Bronchial epithelial cell (primary cell): ENCODE results near the gene CFAP46. TPM values are rescaled to one million over a fixed set of nuclear protein-coding genes. Genes with fewer than 3 reads are reported as not detected.
"Not testable (repeated sequence)": the region's sequence is repeated elsewhere in the genome, so short reads cannot be mapped to it uniquely, and the experiment has no call there.

Experiments used
- DNase-seq: peaks from one replicate; pipeline ENCODE4 v3.0.0-alpha.2; 2010; ENCODE audit warnings: low read depth
- FAIRE-seq: peaks from 2 replicates; lab custom pipeline; 2011; peaks lifted over from hg19 to GRCh38; lab: Jason Lieb, UNC
- H3K27me3 ChIP-seq: 2 replicates; pipeline ENCODE4 v1.5.1; 2011; ENCODE audit warnings: low read length; ENCODE audit not compliant: control insufficient read depth, insufficient read depth
- H3K36me3 ChIP-seq: 2 replicates; pipeline ENCODE4 v1.5.1; 2011; ENCODE audit warnings: low read length; ENCODE audit not compliant: control insufficient read depth, insufficient read depth
- H3K4me3 ChIP-seq: 2 replicates; pipeline ENCODE4 v1.5.1; 2011; ENCODE audit warnings: mild to moderate bottlenecking, low read depth, low read length, control low read depth
- total RNA-seq: library from RNA; depleted of rRNA; stranded (reverse); fragments of >200 nt; gene quantifications from 2 replicates; pipeline ENCODE4 v1.2.1, GENCODE V29; 2014
- TF ChIP-seq, protein P1 (sequence below): IDR thresholded peaks from 2 replicates; pipeline ENCODE4 v1.5.1; 2011; ENCODE audit warnings: mild to moderate bottlenecking, moderate library complexity, low read length, control low read depth, inconsistent platforms; ENCODE audit not compliant: insufficient read depth, severe bottlenecking

The CFAP46 gene
- total RNA-seq, 1 donor from 2014 or later = 0.26 TPM

DNA sequence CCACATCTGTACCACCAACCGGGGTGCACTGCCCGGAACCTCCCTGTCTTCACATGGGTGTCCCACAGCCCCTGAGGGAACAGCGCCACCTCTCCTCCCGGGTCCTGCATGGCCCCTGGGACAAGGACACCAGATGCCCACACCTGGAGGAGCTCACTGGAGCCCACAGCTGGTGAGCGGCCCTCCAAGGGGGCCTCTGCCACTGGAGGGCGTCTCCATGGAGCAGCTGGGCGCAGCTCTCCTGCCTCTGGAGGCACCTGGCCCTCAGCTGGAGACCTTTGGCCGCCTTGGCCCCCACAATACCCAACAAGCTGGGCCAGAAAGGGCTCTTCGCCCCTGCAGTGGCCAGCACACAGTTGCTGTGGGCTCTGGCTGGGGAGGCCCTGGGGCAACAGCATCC, 149.2 kb downstream of the CFAP46 start:
- FAIRE-seq (no peak), DNase-seq (no peak)
- TF ChIP-seq, protein P1, sequence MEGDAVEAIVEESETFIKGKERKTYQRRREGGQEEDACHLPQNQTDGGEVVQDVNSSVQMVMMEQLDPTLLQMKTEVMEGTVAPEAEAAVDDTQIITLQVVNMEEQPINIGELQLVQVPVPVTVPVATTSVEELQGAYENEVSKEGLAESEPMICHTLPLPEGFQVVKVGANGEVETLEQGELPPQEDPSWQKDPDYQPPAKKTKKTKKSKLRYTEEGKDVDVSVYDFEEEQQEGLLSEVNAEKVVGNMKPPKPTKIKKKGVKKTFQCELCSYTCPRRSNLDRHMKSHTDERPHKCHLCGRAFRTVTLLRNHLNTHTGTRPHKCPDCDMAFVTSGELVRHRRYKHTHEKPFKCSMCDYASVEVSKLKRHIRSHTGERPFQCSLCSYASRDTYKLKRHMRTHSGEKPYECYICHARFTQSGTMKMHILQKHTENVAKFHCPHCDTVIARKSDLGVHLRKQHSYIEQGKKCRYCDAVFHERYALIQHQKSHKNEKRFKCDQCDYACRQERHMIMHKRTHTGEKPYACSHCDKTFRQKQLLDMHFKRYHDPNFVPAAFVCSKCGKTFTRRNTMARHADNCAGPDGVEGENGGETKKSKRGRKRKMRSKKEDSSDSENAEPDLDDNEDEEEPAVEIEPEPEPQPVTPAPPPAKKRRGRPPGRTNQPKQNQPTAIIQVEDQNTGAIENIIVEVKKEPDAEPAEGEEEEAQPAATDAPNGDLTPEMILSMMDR = no peak
- no peak overlapping the region for H3K4me3 ChIP-seq
- H3K27me3 ChIP-seq = peaks cover 4% of the 10 kb centered on the region
- H3K36me3 ChIP-seq = no peaks in the 10 kb centered on the region

DNA sequence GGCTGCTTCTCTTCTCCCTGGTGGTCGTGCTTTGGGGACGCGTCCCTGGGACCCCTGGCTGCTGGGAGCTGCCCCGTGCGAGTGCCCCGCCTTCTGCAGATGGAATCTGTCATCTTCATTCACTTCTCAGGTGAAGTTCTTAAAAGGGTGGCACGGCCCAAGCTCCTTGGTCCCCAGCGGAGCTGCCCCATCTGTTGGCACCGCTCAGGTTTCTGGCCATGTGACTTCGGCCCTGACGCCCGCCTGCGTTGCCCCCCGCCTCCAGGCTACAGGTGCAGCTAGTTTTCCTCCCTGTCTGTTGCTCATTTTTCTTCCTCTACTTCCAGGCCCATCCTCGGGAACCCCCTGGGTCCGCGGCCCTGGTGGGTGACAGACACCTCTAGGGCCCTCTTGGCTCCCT, 149.6 kb downstream of the CFAP46 start:
- no peaks in the 10 kb centered on the region for H3K36me3 ChIP-seq
- DNase-seq (no peak), FAIRE-seq (no peak)
- H3K27me3 ChIP-seq = peaks cover 7% of the 10 kb centered on the region
- TF ChIP-seq, protein P1 = no peak
- no peak overlapping the region for H3K4me3 ChIP-seq

DNA sequence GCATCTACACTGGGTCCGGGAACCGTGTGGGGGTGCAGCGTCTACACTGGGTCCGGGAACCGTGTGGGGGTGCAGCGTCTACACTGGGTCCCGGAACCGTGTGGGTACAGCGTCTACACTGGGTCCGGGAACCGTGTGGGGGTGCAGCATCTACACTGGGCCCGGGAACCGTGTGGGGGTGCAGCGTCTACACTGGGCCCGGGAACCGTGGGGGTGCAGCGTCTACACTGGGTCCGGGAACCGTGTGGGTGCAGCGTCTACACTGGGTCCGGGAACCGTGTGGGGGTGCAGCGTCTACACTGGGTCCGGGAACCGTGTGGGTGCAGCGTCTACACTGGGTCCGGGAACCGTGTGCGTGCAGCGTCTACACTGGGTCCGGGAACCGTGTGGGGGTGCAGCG, 150.3 kb downstream of the CFAP46 start:
- not testable (repeated sequence) for H3K4me3 ChIP-seq, H3K27me3 ChIP-seq, DNase-seq, H3K36me3 ChIP-seq, FAIRE-seq

DNA sequence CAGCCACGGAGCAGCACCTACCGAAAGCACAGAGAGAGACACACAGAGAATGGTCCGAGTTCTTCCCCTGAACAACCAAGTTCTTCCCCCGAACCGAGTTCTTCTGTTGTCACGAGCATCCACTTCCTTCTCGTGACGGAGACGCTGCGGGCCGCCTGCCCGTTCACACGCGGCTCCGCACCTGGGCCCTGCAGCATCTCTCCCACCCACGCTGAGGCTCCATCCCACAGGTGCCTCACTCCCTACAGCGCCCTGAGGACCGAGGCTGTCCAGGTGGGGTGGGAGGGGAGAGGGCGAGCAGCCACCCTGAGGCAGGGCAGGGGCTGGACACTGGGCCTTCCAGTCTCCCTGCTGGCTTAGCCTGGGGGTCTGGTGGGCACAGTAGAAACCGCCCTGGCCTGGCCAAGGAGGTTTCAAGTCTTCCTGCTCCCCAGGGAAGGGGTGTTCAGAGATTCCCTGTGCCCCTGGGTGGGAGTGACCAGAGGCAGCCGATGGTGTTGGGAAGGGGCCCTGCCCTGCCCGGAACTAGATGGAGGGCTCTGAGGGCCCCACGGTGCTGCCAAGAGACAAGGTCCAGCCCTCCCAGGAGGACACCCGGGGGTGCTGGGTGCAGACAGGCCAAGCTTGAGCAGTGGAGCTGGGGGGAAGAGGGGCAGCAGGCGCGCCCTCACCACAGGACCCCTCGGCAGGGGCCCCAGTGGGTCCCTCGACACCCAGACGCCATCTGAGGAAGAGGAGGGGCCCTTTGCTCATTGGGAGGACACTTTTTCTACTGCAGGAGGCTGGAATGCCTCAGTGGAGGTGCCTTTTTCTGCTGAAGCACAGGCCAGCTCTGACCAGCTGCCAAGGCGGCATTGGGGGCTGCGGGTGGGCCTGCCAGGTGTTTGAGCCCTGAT, 151.2 kb downstream of the CFAP46 start:
- TF ChIP-seq, protein P1 = no peak
- FAIRE-seq (no peak), DNase-seq (no peak)
- Histone ChIP-seq H3K27me3 (peaks cover 14% of the 10 kb centered on the region), H3K36me3 (no peaks in the 10 kb centered on the region), H3K4me3 (no peak overlapping the region)

DNA sequence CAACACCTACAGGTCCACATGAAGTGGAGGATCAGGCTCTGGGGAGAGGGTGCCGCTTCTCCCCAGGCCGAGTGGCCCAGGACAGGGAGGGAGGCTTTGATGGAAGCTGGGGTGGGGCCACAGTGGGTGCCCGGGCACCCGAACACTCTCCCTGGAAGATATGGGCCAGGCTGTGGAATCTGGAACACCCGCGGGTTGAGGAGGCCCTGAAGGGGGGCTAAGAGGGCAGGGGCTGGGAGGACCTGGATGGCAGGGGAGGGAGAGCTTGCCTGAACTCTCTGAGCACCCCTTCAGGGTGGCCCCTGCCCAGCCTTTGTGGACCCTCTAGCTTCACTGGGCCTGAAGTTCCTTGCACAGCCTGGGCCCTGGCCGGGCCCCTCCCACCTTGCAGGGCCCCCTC, 151.9 kb downstream of the CFAP46 start:
- Histone ChIP-seq H3K36me3 (no peaks in the 10 kb centered on the region), H3K27me3 (peaks cover 14% of the 10 kb centered on the region), H3K4me3 (no peak overlapping the region)
- FAIRE-seq = no peak
- no peak for DNase-seq
- TF ChIP-seq, protein P1 = no peak

DNA sequence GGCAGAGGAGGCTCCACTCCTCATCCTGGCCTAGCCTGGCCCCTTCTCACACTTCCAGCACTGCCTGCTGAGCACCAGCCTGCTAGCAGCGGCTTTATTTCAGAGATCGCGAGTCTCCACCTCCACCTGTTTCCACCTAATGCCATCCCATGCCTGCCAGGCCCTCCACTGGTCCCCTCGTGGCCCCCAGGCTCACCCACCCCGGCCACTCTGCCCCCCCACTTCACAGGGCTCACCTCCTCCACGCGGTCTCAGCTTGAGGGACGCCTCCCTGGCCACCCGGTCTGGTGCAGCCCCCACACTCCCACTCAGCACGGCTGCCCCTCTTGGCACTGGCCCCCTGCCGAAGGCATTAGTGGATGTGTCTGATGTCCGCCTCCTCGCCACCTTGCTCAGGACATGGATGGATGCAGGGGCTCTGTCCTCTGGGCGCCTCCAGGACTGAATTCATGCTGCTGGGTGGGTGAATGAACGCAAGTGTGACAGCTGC, 152.7 kb downstream of the CFAP46 start:
- Histone ChIP-seq H3K27me3 (peaks cover 14% of the 10 kb centered on the region), H3K36me3 (no peaks in the 10 kb centered on the region), H3K4me3 (no peak overlapping the region)
- FAIRE-seq (no peak), DNase-seq (no peak)
- TF ChIP-seq, protein P1 = no peak
